HepG2 (cell line): ENCODE data around the gene ABTB2. TPM values are rescaled to one million over a fixed set of nuclear protein-coding genes. Genes with fewer than 3 reads are reported as not detected.
A peak's percentile ranks its signal among the peaks of the same experiment; 100 is the strongest.

ENCODE experiments used
- AKAP8 ChIP-seq: sonication (generic); formaldehyde crosslinking; IDR thresholded peaks from 2 replicates; pipeline ENCODE4 v1.5.1; 2020; ENCODE audit warnings: mild to moderate bottlenecking, missing genetic modification reagents
- ATF7 ChIP-seq, 2 experiments: fragments of 450-650 bp in 1 of 2; sonication (generic) in 1 of 2; formaldehyde crosslinking in 1 of 2; IDR thresholded peaks; 2 replicates each; pipeline versions ENCODE4 v1.4.0 to v1.6.1; 2016 to 2020; ENCODE audit warnings: antibody characterized with exemption in 1 of 2, mild to moderate bottlenecking in 1 of 2, missing genetic modification reagents in 1 of 2
- HES4 ChIP-seq: sonication (generic); formaldehyde crosslinking; IDR thresholded peaks from 2 replicates; pipeline ENCODE4 v1.9.0; 2021; ENCODE audit warnings: mild to moderate bottlenecking, missing genetic modification reagents, borderline replicate concordance
- HOMEZ ChIP-seq: IDR thresholded peaks from 2 replicates; pipeline ENCODE4 v1.6.1; 2016; ENCODE audit warnings: low read depth
- IRX3 ChIP-seq: sonication (generic); formaldehyde crosslinking; IDR thresholded peaks from 2 replicates; pipeline ENCODE4 v1.8.1; 2023; ENCODE audit warnings: mild to moderate bottlenecking, low read depth, missing genetic modification reagents, borderline replicate concordance
- JDP2 ChIP-seq: sonication (generic); formaldehyde crosslinking; IDR thresholded peaks from 2 replicates; pipeline ENCODE4 v1.8.1; 2022; ENCODE audit warnings: missing genetic modification reagents, borderline replicate concordance
- MBNL3 ChIP-seq: fragments of 250-450 bp; sonication (Bioruptor Pico); conservative IDR thresholded peaks from 2 replicates; pipeline ENCODE4 v1.8.0; 2022; ENCODE audit warnings: mild to moderate bottlenecking, inconsistent platforms
- MLX ChIP-seq: IDR thresholded peaks from 2 replicates; pipeline ENCODE4 v1.6.1; 2016
- NONO ChIP-seq, 2 experiments: fragments of 450-650 bp in 1 of 2; sonication (generic) in 1 of 2; formaldehyde crosslinking in 1 of 2; IDR thresholded peaks in 1 of 2; conservative IDR thresholded peaks in 1 of 2; 2 replicates each; pipeline versions ENCODE4 v1.6.1 to v1.8.0; 2017 to 2022; ENCODE audit warnings: mild to moderate bottlenecking in 1 of 2, missing genetic modification reagents in 1 of 2, moderate library complexity in 1 of 2
- NR2F1 ChIP-seq, 2 experiments: fragments of 450-650 bp in 1 of 2; formaldehyde crosslinking in 1 of 2; IDR thresholded peaks; 2 replicates each; pipeline versions ENCODE4 v1.5.0 to v1.6.1; 2016 to 2020; ENCODE audit warnings: mild to moderate bottlenecking in 1 of 2, missing compliant biosample characterization in 1 of 2, missing genetic modification reagents in 1 of 2, moderate library complexity in 1 of 2
- POLR2A ChIP-seq, 2 experiments: IDR thresholded peaks; 2 replicates each; pipeline ENCODE4 v1.6.1; 2011; ENCODE audit warnings: low read depth in 2 of 2, low read length in 2 of 2, mild to moderate bottlenecking in 1 of 2, moderate library complexity in 1 of 2; ENCODE audit not compliant: insufficient read depth in 1 of 2
- RFX5 ChIP-seq: IDR thresholded peaks from 2 replicates; pipeline ENCODE4 v1.6.1; 2011; ENCODE audit warnings: low read depth, low read length, improper control_type of control experiment
- SMARCE1 ChIP-seq: fragments of 450-650 bp; IDR thresholded peaks from 2 replicates; pipeline ENCODE4 v1.6.1; 2017; ENCODE audit warnings: borderline replicate concordance
- SSRP1 ChIP-seq: IDR thresholded peaks from 2 replicates; pipeline ENCODE4 v1.6.1; 2016; ENCODE audit warnings: control low read depth
- TBX2 ChIP-seq: sonication (generic); formaldehyde crosslinking; IDR thresholded peaks from 2 replicates; pipeline ENCODE4 v1.5.0; 2020; ENCODE audit warnings: missing genetic modification reagents, mild to moderate bottlenecking, borderline replicate concordance
- TGIF2 ChIP-seq: IDR thresholded peaks from 2 replicates; pipeline ENCODE4 v1.6.1; 2016; ENCODE audit warnings: control low read depth, missing compliant biosample characterization
- ZBTB38 ChIP-seq: sonication (generic); formaldehyde crosslinking; IDR thresholded peaks from 2 replicates; pipeline ENCODE4 v1.5.1; 2020; ENCODE audit warnings: mild to moderate bottlenecking, missing genetic modification reagents
- ZBTB42 ChIP-seq: sonication (generic); formaldehyde crosslinking; IDR thresholded peaks from 2 replicates; pipeline ENCODE4 v1.5.0; 2020; ENCODE audit warnings: mild to moderate bottlenecking, missing genetic modification reagents
- ZNF180 ChIP-seq: sonication (generic); formaldehyde crosslinking; IDR thresholded peaks from 2 replicates; pipeline ENCODE4 v1.4.0; 2020; ENCODE audit warnings: low read depth, missing genetic modification reagents, borderline replicate concordance
- ZNF562 ChIP-seq: sonication (generic); formaldehyde crosslinking; IDR thresholded peaks from 2 replicates; pipeline ENCODE4 v1.8.0; 2022; ENCODE audit warnings: missing genetic modification reagents, borderline replicate concordance
- ZNF569 ChIP-seq: sonication (generic); formaldehyde crosslinking; IDR thresholded peaks from 2 replicates; pipeline ENCODE4 v1.5.0; 2020; ENCODE audit warnings: mild to moderate bottlenecking, missing genetic modification reagents, moderate library complexity, borderline replicate concordance
- ZNF607 ChIP-seq: sonication (generic); formaldehyde crosslinking; IDR thresholded peaks from 2 replicates; pipeline ENCODE4 v1.5.1; 2020; ENCODE audit warnings: missing genetic modification reagents, mild to moderate bottlenecking, borderline replicate concordance
- ZNF850 ChIP-seq: sonication (generic); formaldehyde crosslinking; conservative IDR thresholded peaks from 2 replicates; pipeline ENCODE4 v1.9.0; 2021; ENCODE audit warnings: mild to moderate bottlenecking, missing genetic modification reagents
- polyA plus RNA-seq, 8 experiments: library from polyadenylated mRNA; depleted of rRNA in 3 of 8; stranded (reverse) in 7 of 8; unstranded in 1 of 8; fragments of >200 nt; fragmentation: Illumina TruSeq in 4 of 8; extraction: Trizol in 4 of 8; gene quantifications; 2 replicates each; pipeline versions ENCODE4 v1.2.1 to v1.2.3, GENCODE V29; 2011 to 2016; ENCODE audit warnings: low read depth in 4 of 8, missing spikeins in 1 of 8, mixed read lengths in 1 of 8; ENCODE audit not compliant: insufficient read depth in 1 of 8
- total RNA-seq, 5 experiments: library from RNA; depleted of rRNA; stranded (reverse); fragments of >200 nt; fragmentation: Illumina TruSeq; extraction: Trizol; gene quantifications; 2 replicates each; pipeline ENCODE4 v1.2.3, GENCODE V29; 2016; ENCODE audit warnings: low read depth in 1 of 5
- TF ChIP-seq, protein P1 (sequence below): sonication (generic); formaldehyde crosslinking; IDR thresholded peaks from 2 replicates; pipeline ENCODE4 v1.4.0; 2020; ENCODE audit warnings: low read depth, missing genetic modification reagents

The ABTB2 gene
- total and polyA plus RNA-seq, 2 of the 13 experiments (the other 11 are each of a cell fraction or from before 2014, with no cell fraction given), result 5.1 to 15.4 TPM

GRCh38 chr11:34308913-34309585 is 48.8 kb downstream of the ABTB2 start (continued):
- TF ChIP-seq HES4 (CRISPR knock-in tag), result no peak
- no peak for TF ChIP-seq ZNF607 (CRISPR knock-in tag)
- TF ChIP-seq MLX (CRISPR knock-in tag), result no peak
- TF ChIP-seq IRX3 (CRISPR knock-in tag), result no peak
- TF ChIP-seq, protein P1, sequence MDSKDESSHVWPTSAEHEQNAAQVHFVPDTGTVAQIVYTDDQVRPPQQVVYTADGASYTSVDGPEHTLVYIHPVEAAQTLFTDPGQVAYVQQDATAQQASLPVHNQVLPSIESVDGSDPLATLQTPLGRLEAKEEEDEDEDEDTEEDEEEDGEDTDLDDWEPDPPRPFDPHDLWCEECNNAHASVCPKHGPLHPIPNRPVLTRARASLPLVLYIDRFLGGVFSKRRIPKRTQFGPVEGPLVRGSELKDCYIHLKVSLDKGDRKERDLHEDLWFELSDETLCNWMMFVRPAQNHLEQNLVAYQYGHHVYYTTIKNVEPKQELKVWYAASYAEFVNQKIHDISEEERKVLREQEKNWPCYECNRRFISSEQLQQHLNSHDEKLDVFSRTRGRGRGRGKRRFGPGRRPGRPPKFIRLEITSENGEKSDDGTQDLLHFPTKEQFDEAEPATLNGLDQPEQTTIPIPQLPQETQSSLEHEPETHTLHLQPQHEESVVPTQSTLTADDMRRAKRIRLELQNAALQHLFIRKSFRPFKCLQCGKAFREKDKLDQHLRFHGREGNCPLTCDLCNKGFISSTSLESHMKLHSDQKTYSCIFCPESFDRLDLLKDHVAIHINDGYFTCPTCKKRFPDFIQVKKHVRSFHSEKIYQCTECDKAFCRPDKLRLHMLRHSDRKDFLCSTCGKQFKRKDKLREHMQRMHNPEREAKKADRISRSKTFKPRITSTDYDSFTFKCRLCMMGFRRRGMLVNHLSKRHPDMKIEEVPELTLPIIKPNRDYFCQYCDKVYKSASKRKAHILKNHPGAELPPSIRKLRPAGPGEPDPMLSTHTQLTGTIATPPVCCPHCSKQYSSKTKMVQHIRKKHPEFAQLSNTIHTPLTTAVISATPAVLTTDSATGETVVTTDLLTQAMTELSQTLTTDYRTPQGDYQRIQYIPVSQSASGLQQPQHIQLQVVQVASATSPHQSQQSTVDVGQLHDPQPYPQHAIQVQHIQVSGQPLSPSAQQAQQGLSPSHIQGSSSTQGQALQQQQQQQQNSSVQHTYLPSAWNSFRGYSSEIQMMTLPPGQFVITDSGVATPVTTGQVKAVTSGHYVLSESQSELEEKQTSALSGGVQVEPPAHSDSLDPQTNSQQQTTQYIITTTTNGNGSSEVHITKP (CRISPR knock-in tag), result no peak
- no peak for TF ChIP-seq TBX2 (CRISPR knock-in tag)
- no peak for TF ChIP-seq ZBTB38 (CRISPR knock-in tag)
- TF ChIP-seq ZNF562 (CRISPR knock-in tag), result no peak
- TF ChIP-seq AKAP8 (CRISPR knock-in tag), result no peak
- TF ChIP-seq HOMEZ, result peak; percentile 58; the same call in 1 of the 2 replicates
- TF ChIP-seq ZNF180, result no peak
- no peak for TF ChIP-seq SMARCE1
- no peak for TF ChIP-seq ZNF850 (CRISPR knock-in tag)
- TF ChIP-seq ZNF569 (CRISPR knock-in tag), result no peak
- TF ChIP-seq POLR2A (IDR thresholded peaks at IDR 0.05; ENCODE audit: insufficient read depth in 1 of 2, low read depth in 2 of 2, low read length in 2 of 2), result no peak
- no peak for TF ChIP-seq JDP2 (CRISPR knock-in tag)
- TF ChIP-seq ATF7 (IDR thresholded peaks at IDR 0.05), result no peak
- TF ChIP-seq ATF7 (CRISPR knock-in tag; IDR thresholded peaks at IDR 0.05), result no peak
- TF ChIP-seq ZBTB42 (CRISPR knock-in tag), result no peak
- no peak for TF ChIP-seq MBNL3 (CRISPR knock-in tag)
- peak; percentile 97 to 99 for TF ChIP-seq NR2F1 (CRISPR knock-in tag; IDR thresholded peaks at IDR 0.05)
- no peak for TF ChIP-seq TGIF2 (CRISPR knock-in tag)
- no peak for TF ChIP-seq RFX5
- no peak for TF ChIP-seq SSRP1
- TF ChIP-seq NONO (IDR thresholded peaks at IDR 0.05), result no peak
- TF ChIP-seq NONO (CRISPR knock-in tag; conservative IDR thresholded peaks at IDR 0.05), result 0 out of 2 replicates have a peak, but pooled peaks have one; percentile 37
